Activated CD4-positive, CD25-positive, alpha-beta regulatory T cell treated with anti-CD3 and anti-CD28 coated beads, Interleukin-2, amount 50 U/mL, for 16 hours (primary cell): ENCODE results near the gene FRMD7.

Source experiments
- DNase-seq: peaks from one replicate; pipeline ENCODE4 v3.0.0-alpha.2; 2020; ENCODE audit warnings: low read depth, low spot score

The FRMD7 gene

GRCh38 chrX:132037479-132037993, 90.3 kb downstream of the FRMD7 start:
- DNase-seq: no peak

GRCh38 chrX:132034648-132035047, 93.2 kb downstream of the FRMD7 start:
- DNase-seq: no peak

DNA sequence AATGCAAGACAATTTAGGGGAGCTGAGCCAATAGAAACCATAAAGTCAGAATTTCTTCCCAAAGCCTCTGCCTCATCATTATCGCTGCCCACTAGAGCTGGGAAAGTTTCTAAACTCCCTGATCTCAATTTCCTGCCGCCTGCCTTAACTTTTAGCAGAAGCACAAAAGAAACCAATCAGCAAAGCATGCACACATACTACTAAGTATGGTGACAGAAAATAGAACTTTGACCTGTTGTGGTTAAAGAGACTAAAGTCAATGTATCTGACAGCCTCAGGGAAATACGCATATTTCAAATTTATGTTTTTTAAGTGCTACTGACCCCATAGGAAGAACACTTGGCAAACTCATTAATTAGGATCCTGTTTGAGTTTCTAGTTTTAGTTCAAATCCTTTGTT, 94.7 kb downstream of the FRMD7 start:
- DNase-seq: no peak

- DNase-seq: no peak
These were observed 96.0 kb downstream of the FRMD7 start for GRCh38 chrX:132031867-132032266.

GRCh38 chrX:132030264-132030663, 97.6 kb downstream of the FRMD7 start:
- DNase-seq: no peak
